ENCODE measurements around the gene TRPC1.
"Not testable (repeated sequence)": the region's sequence is repeated elsewhere in the genome, so short reads cannot be mapped to it uniquely, and the experiment has no call there.

The TRPC1 gene

GRCh38 chr3:142723968-142724681 is at the start of gene TRPC1:
TRPC1 (plus strand) TSS chr3:142724034; CDS start chr3:142724560, 526 bp downstream.
- no peak for FAIRE-seq

GRCh38 chr3:142676151-142676550 is 47.7 kb upstream of the TRPC1 start:
- FAIRE-seq = no peak

- peak; percentile 5 for FAIRE-seq
Observed at GRCh38 chr3:142680710-142681109, 43.1 kb upstream of the TRPC1 start.

- FAIRE-seq = no peak
Observed at GRCh38 chr3:142690613-142691012, 33.2 kb upstream of the TRPC1 start.

GRCh38 chr3:142691527-142691926 is 32.3 kb upstream of the TRPC1 start:
- no peak for FAIRE-seq

- no peak for FAIRE-seq
Observed at GRCh38 chr3:142693136-142693853, 30.5 kb upstream of the TRPC1 start.

- no peak for FAIRE-seq
Observed at GRCh38 chr3:142694225-142694624, 29.6 kb upstream of the TRPC1 start.

- FAIRE-seq = no peak
Observed at GRCh38 chr3:142705198-142705597, 18.6 kb upstream of the TRPC1 start.

- no peak for FAIRE-seq
Observed at GRCh38 chr3:142706321-142707127, 17.3 kb upstream of the TRPC1 start.

GRCh38 chr3:142709207-142709606 is 14.6 kb upstream of the TRPC1 start:
- FAIRE-seq = no peak

GRCh38 chr3:142714882-142715281 is 9.0 kb upstream of the TRPC1 start:
- not testable (repeated sequence) for FAIRE-seq

- no peak for FAIRE-seq
Observed at GRCh38 chr3:142716102-142716501, 7.7 kb upstream of the TRPC1 start.

GRCh38 chr3:142723665-142723967 is 218 bp upstream of the TRPC1 start:
- no peak for FAIRE-seq

GRCh38 chr3:142724682-142725356 is 985 bp downstream of the TRPC1 start:
- FAIRE-seq = no peak

GRCh38 chr3:142725357-142725739 is 1.5 kb downstream of the TRPC1 start:
- FAIRE-seq = no peak

- no peak for FAIRE-seq
Observed at GRCh38 chr3:142726017-142726416, 2.2 kb downstream of the TRPC1 start.

GRCh38 chr3:142732066-142732465 is 8.2 kb downstream of the TRPC1 start:
- FAIRE-seq = no peak

GRCh38 chr3:142734834-142735233 is 11.0 kb downstream of the TRPC1 start:
- FAIRE-seq = no peak

GRCh38 chr3:142735462-142735861 is 11.6 kb downstream of the TRPC1 start:
- FAIRE-seq = peak; percentile 30

GRCh38 chr3:142738396-142738795 is 14.6 kb downstream of the TRPC1 start:
- FAIRE-seq = no peak

GRCh38 chr3:142746646-142747045 is 22.8 kb downstream of the TRPC1 start:
- FAIRE-seq = no peak

- not testable (repeated sequence) for FAIRE-seq
Observed at GRCh38 chr3:142750531-142750930, 26.7 kb downstream of the TRPC1 start.

- not testable (repeated sequence) for FAIRE-seq
Observed at GRCh38 chr3:142752605-142753004, 28.8 kb downstream of the TRPC1 start.
